HT-29 (cell line): ENCODE data around the gene EMC10. TPM values are rescaled to one million over a fixed set of nuclear protein-coding genes. Genes with fewer than 3 reads are reported as not detected.
"Not testable (repeated sequence)": the region's sequence is repeated elsewhere in the genome, so short reads cannot be mapped to it uniquely, and the experiment has no call there.

Experiments
- DNase-seq: peaks from one replicate; pipeline ENCODE4 v3.0.0-alpha.2; 2015; ENCODE audit warnings: low spot score
- total RNA-seq: library from RNA; depleted of rRNA; stranded (reverse); fragments of >200 nt; shearing (Covaris generic); gene quantifications from 2 replicates; pipeline ENCODE4 v1.2.3, GENCODE V29; 2014

Gene EMC10
- total RNA-seq, 1 experiment from 2014 or later = 324 TPM

- no peak for DNase-seq
These were observed 25.7 kb upstream of the EMC10 start for GRCh38 chr19:50450369-50451222.

GRCh38 chr19:50451223-50451534, 25.1 kb upstream of the EMC10 start:
- no peak for DNase-seq

- no peak for DNase-seq
These were observed 23.1 kb upstream of the EMC10 start for GRCh38 chr19:50453243-50453642.

GRCh38 chr19:50455992-50456391, 20.3 kb upstream of the EMC10 start:
- no peak for DNase-seq

GRCh38 chr19:50457300-50457699, 19.0 kb upstream of the EMC10 start:
- DNase-seq = no peak

- DNase-seq = no peak
These were observed 17.8 kb upstream of the EMC10 start for GRCh38 chr19:50458396-50459066.

- DNase-seq = no peak
These were observed 17.2 kb upstream of the EMC10 start for GRCh38 chr19:50459067-50459456.

- DNase-seq = no peak
These were observed 16.7 kb upstream of the EMC10 start for GRCh38 chr19:50459638-50460037.

GRCh38 chr19:50460161-50460765, 16.0 kb upstream of the EMC10 start:
- no peak for DNase-seq

- DNase-seq = peak; percentile 94
These were observed 15.0 kb upstream of the EMC10 start for GRCh38 chr19:50461066-50461875.

GRCh38 chr19:50462970-50463369, 13.3 kb upstream of the EMC10 start:
- no peak for DNase-seq

- no peak for DNase-seq
These were observed 12.0 kb upstream of the EMC10 start for GRCh38 chr19:50464348-50464747.

GRCh38 chr19:50465000-50465399, 11.3 kb upstream of the EMC10 start:
- DNase-seq = no peak

GRCh38 chr19:50465986-50466705, 10.2 kb upstream of the EMC10 start:
- peak; percentile 58 for DNase-seq

GRCh38 chr19:50466706-50467039, 9.6 kb upstream of the EMC10 start:
- no peak for DNase-seq

GRCh38 chr19:50467566-50467965, 8.7 kb upstream of the EMC10 start:
- no peak for DNase-seq

GRCh38 chr19:50468818-50469217, 7.5 kb upstream of the EMC10 start:
- no peak for DNase-seq

GRCh38 chr19:50473336-50473735, 3.0 kb upstream of the EMC10 start:
- DNase-seq = not testable (repeated sequence)

GRCh38 chr19:50475101-50475568, 1.2 kb upstream of the EMC10 start:
- no peak for DNase-seq

- DNase-seq = no peak
These were observed 527 bp upstream of the EMC10 start for GRCh38 chr19:50475736-50476223.

- no peak for DNase-seq
These were observed 566 bp downstream of the EMC10 start for GRCh38 chr19:50476907-50477238.
